ENCODE results near the gene CPNE9. TPM values are rescaled to one million over a fixed set of nuclear protein-coding genes. Genes with fewer than 3 reads are reported as not detected.

CPNE9 gene
- polyA plus RNA-seq, 4 donors = 0.35 to 0.92 TPM; not detected in 2

DNA sequence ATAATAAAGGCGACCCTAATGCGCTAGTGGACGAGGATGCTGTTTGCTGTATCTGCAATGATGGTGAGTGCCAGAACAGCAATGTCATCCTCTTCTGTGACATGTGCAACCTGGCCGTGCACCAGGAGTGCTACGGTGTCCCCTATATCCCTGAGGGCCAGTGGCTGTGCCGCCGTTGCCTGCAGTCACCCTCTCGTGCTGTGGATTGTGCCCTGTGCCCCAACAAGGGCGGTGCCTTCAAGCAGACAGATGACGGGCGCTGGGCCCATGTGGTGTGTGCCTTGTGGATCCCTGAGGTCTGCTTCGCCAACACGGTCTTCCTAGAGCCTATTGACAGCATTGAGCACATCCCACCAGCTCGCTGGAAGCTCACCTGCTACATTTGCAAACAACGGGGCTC, 35.5 kb downstream of the CPNE9 start:
- H3K27me3 ChIP-seq (ENCODE audit: control insufficient read depth in 3 of 3, insufficient read depth in 3 of 3, low read length in 3 of 3) = no peaks in the 10 kb centered on the region
- DNase-seq = no peak
- H3K27ac ChIP-seq (ENCODE audit: low read depth in 1 of 3, low read length in 2 of 3) = no peak overlapping the region
- FAIRE-seq = no peak
- no peak overlapping the region for H3K4me3 ChIP-seq (ENCODE audit: low read depth in 1 of 3, low read length in 3 of 3)
- 94 to 96% (median 95%) methylated on average over 15 of the region's 15 CpGs for WGBS, 3 donors
- H3K36me3 ChIP-seq (ENCODE audit: control insufficient read depth in 3 of 3, insufficient read depth in 2 of 3, low read depth in 1 of 3, low read length in 3 of 3) = peaks cover 9 to 84% (median 31%) of the 10 kb centered on the region in 3 donors
- H3K9me3 ChIP-seq (ENCODE audit: control insufficient read depth in 2 of 2, insufficient read depth in 1 of 2, low read depth in 1 of 2, low read length in 1 of 2) = no peaks in the 10 kb centered on the region
- H3K4me1 ChIP-seq (ENCODE audit: control insufficient read depth in 3 of 3, insufficient read depth in 2 of 3, low read depth in 1 of 3, low read length in 2 of 3) = no peaks in the 10 kb centered on the region

DNA sequence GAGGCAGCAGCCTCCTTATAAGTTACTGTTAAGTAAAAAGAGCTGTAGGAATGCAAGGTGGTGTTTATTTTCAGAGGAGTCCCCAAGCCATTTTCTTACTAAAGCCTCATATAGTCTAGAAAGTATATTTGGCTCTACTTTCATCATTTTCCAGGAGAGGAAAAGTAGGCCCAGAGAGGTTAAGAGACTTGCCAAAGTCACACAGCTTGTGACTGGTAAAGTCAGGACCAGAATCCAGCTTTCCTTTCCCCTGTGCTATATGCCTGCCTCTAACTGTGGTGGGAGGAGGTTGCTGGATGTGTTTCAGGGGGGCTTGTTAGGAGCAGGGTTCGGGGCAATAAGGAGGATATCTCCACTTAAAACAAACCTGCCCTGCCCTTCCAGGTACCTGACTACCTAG, 38.9 kb downstream of the CPNE9 start:
- H3K36me3 ChIP-seq (ENCODE audit: control insufficient read depth in 3 of 3, insufficient read depth in 2 of 3, low read depth in 1 of 3, low read length in 3 of 3) = peaks cover 15 to 96% (median 41%) of the 10 kb centered on the region in 3 donors
- FAIRE-seq (no peak), DNase-seq (no peak)
- no peaks in the 10 kb centered on the region for H3K9me3 ChIP-seq (ENCODE audit: control insufficient read depth in 2 of 2, insufficient read depth in 1 of 2, low read depth in 1 of 2, low read length in 1 of 2)
- no peak overlapping the region for H3K4me3 ChIP-seq (ENCODE audit: low read depth in 1 of 3, low read length in 3 of 3)
- H3K4me1 ChIP-seq (ENCODE audit: control insufficient read depth in 3 of 3, insufficient read depth in 2 of 3, low read depth in 1 of 3, low read length in 2 of 3) = peaks cover 0 to 4% (median 0%) of the 10 kb centered on the region in 3 donors
- no peak overlapping the region for H3K27ac ChIP-seq (ENCODE audit: low read depth in 1 of 3, low read length in 2 of 3)
- 84 to 95% (median 93%) methylated on average over 1 of the region's 1 CpG for WGBS, 3 donors
- H3K27me3 ChIP-seq (ENCODE audit: control insufficient read depth in 3 of 3, insufficient read depth in 3 of 3, low read length in 3 of 3) = no peaks in the 10 kb centered on the region

DNA sequence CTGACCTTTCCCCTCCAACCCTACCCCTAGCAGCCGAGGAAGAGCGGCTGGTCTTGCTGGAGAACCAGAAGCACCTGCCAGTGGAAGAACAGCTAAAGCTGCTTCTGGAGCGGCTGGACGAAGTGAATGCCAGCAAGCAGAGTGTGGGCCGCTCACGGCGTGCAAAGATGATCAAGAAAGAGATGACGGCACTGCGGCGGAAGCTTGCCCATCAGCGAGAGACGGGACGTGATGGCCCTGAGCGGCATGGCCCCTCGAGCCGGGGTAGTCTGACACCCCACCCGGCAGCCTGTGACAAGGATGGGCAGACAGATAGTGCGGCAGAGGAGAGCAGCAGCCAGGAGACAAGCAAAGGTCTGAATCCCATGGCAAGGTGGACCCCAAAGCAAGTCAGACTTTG, 39.9 kb downstream of the CPNE9 start:
- 95 to 98% (median 95%) methylated on average over 18 of the region's 18 CpGs for WGBS, 3 donors
- peaks cover 15 to 94% (median 41%) of the 10 kb centered on the region in 3 donors for H3K36me3 ChIP-seq (ENCODE audit: control insufficient read depth in 3 of 3, insufficient read depth in 2 of 3, low read depth in 1 of 3, low read length in 3 of 3)
- DNase-seq (no peak), FAIRE-seq (no peak)
- no peaks in the 10 kb centered on the region for H3K27me3 ChIP-seq (ENCODE audit: control insufficient read depth in 3 of 3, insufficient read depth in 3 of 3, low read length in 3 of 3)
- no peak overlapping the region for H3K4me3 ChIP-seq (ENCODE audit: low read depth in 1 of 3, low read length in 3 of 3)
- H3K4me1 ChIP-seq (ENCODE audit: control insufficient read depth in 3 of 3, insufficient read depth in 2 of 3, low read depth in 1 of 3, low read length in 2 of 3) = peaks cover 0 to 7% (median 0%) of the 10 kb centered on the region in 3 donors
- no peaks in the 10 kb centered on the region for H3K9me3 ChIP-seq (ENCODE audit: control insufficient read depth in 2 of 2, insufficient read depth in 1 of 2, low read depth in 1 of 2, low read length in 1 of 2)
- no peak overlapping the region for H3K27ac ChIP-seq (ENCODE audit: low read depth in 1 of 3, low read length in 2 of 3)

DNA sequence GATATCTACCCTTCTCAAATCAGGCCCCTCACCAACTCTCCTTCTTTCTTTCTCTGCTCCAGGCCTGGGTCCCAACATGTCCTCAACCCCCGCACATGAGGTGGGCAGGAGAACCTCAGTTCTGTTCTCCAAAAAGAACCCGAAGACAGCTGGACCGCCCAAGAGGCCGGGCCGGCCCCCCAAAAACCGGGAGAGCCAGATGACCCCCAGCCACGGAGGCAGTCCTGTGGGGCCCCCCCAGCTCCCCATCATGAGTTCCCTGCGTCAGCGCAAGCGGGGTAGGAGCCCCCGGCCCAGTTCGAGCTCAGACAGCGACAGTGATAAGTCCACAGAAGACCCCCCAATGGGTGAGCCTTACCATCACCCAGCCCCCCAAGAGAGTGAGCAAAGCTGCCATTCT, 40.5 kb downstream of the CPNE9 start:
- DNase-seq = no peak
- H3K36me3 ChIP-seq (ENCODE audit: control insufficient read depth in 3 of 3, insufficient read depth in 2 of 3, low read depth in 1 of 3, low read length in 3 of 3) = peaks cover 11 to 91% (median 41%) of the 10 kb centered on the region in 3 donors
- H3K4me3 ChIP-seq (ENCODE audit: low read depth in 1 of 3, low read length in 3 of 3) = no peak overlapping the region
- no peaks in the 10 kb centered on the region for H3K9me3 ChIP-seq (ENCODE audit: control insufficient read depth in 2 of 2, insufficient read depth in 1 of 2, low read depth in 1 of 2, low read length in 1 of 2)
- peaks cover 0 to 11% (median 0%) of the 10 kb centered on the region in 3 donors for H3K4me1 ChIP-seq (ENCODE audit: control insufficient read depth in 3 of 3, insufficient read depth in 2 of 3, low read depth in 1 of 3, low read length in 2 of 3)
- WGBS, 3 donors = 94 to 98% (median 96%) methylated on average over 13 of the region's 13 CpGs
- no peak for FAIRE-seq
- no peak overlapping the region for H3K27ac ChIP-seq (ENCODE audit: low read depth in 1 of 3, low read length in 2 of 3)
- no peaks in the 10 kb centered on the region for H3K27me3 ChIP-seq (ENCODE audit: control insufficient read depth in 3 of 3, insufficient read depth in 3 of 3, low read length in 3 of 3)

DNA sequence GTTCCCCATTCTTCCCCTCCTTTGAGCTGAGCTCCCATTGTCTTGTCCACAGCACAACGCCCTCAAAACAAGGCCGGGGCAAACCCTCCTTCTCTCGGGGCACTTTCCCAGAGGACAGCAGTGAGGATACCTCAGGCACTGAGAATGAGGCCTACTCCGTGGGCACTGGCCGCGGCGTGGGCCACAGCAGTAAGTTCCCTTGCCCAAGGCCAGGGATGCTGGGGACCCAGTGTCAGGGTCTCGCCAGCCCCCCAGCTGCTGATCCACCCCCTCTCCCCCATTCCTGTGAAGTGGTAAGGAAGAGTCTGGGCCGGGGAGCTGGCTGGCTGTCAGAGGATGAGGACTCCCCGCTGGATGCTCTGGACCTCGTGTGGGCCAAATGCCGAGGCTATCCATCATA, 41.9 kb downstream of the CPNE9 start:
- DNase-seq = no peak
- H3K36me3 ChIP-seq (ENCODE audit: control insufficient read depth in 3 of 3, insufficient read depth in 2 of 3, low read depth in 1 of 3, low read length in 3 of 3) = peaks cover 11 to 77% (median 33%) of the 10 kb centered on the region in 3 donors

DNA sequence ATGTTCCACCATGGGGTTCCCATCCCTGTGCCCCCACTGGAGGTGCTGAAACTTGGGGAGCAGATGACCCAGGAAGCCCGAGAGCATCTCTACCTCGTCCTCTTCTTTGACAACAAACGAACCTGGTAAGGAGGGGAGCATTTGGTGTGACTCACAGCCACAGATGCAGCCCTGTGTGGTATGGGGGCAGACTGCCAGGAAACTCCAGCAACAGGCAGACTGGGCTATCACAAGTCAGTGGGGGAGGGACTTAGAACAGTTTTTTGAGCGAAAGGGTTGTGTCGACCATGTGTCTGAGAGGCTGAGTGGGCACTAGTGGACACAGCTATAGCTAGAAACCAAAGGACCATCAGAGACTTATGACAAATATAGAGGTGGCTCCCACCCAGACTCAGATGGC, 42.7 kb downstream of the CPNE9 start:
- Histone ChIP-seq H3K4me1 (ENCODE audit: control insufficient read depth in 3 of 3, insufficient read depth in 2 of 3, low read depth in 1 of 3, low read length in 2 of 3) (peaks cover 0 to 13% (median 3%) of the 10 kb centered on the region in 3 donors), H3K27me3 (ENCODE audit: control insufficient read depth in 3 of 3, insufficient read depth in 3 of 3, low read length in 3 of 3) (no peaks in the 10 kb centered on the region), H3K9me3 (ENCODE audit: control insufficient read depth in 2 of 2, insufficient read depth in 1 of 2, low read depth in 1 of 2, low read length in 1 of 2) (no peaks in the 10 kb centered on the region), H3K36me3 (ENCODE audit: control insufficient read depth in 3 of 3, insufficient read depth in 2 of 3, low read depth in 1 of 3, low read length in 3 of 3) (peaks cover 11 to 70% (median 33%) of the 10 kb centered on the region in 3 donors), H3K4me3 (ENCODE audit: low read depth in 1 of 3, low read length in 3 of 3) (no peak overlapping the region), H3K27ac (ENCODE audit: low read depth in 1 of 3, low read length in 2 of 3) (peak overlapping the region in 1 of 3 donors; percentile 49)
- DNase-seq = no peak
- FAIRE-seq = no peak
- 69 to 89% (median 81%) methylated on average over 5 of the region's 5 CpGs for WGBS, 3 donors

More for the DNA sequence above, 41.9 kb downstream of the CPNE9 start:
- Histone ChIP-seq H3K4me3 (ENCODE audit: low read depth in 1 of 3, low read length in 3 of 3) (no peak overlapping the region), H3K27ac (ENCODE audit: low read depth in 1 of 3, low read length in 2 of 3) (no peak overlapping the region), H3K27me3 (ENCODE audit: control insufficient read depth in 3 of 3, insufficient read depth in 3 of 3, low read length in 3 of 3) (no peaks in the 10 kb centered on the region), H3K9me3 (ENCODE audit: control insufficient read depth in 2 of 2, insufficient read depth in 1 of 2, low read depth in 1 of 2, low read length in 1 of 2) (no peaks in the 10 kb centered on the region), H3K4me1 (ENCODE audit: control insufficient read depth in 3 of 3, insufficient read depth in 2 of 3, low read depth in 1 of 3, low read length in 2 of 3) (peaks cover 0 to 12% (median 0%) of the 10 kb centered on the region in 3 donors)
- WGBS, 3 donors = 92 to 94% (median 92%) methylated on average over 12 of the region's 12 CpGs
- FAIRE-seq = no peak

DNA sequence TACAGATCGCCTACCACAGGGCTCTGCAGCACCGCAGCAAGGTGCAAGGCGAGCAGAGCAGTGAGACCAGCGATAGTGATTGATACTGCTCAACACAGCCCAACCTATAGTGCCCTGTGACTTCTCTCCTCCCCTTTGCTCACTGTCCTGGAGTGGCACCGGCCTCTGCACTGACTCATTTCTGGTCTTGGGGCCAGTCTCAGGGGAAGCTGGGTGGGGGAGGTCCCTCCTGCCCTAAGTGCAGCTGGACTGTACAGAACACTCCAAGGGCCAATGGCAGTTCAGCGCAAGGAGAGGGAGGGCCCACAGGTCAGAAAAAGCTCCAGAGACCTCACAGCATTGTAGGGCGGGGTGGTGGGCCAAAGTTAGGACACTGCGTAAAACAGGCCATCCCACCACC, 43.6 kb downstream of the CPNE9 start:
- peak overlapping the region in 1 of 3 donors; percentile 76 for H3K27ac ChIP-seq (ENCODE audit: low read depth in 1 of 3, low read length in 2 of 3)
- H3K27me3 ChIP-seq (ENCODE audit: control insufficient read depth in 3 of 3, insufficient read depth in 3 of 3, low read length in 3 of 3) = no peaks in the 10 kb centered on the region
- H3K9me3 ChIP-seq (ENCODE audit: control insufficient read depth in 2 of 2, insufficient read depth in 1 of 2, low read depth in 1 of 2, low read length in 1 of 2) = no peaks in the 10 kb centered on the region
- FAIRE-seq (no peak), DNase-seq (peak in 1 of 2 donors; percentile 79)
- peaks cover 0 to 15% (median 3%) of the 10 kb centered on the region in 3 donors for H3K4me1 ChIP-seq (ENCODE audit: control insufficient read depth in 3 of 3, insufficient read depth in 2 of 3, low read depth in 1 of 3, low read length in 2 of 3)
- WGBS, 3 donors = 86 to 96% (median 91%) methylated on average over 8 of the region's 8 CpGs
- H3K4me3 ChIP-seq (ENCODE audit: low read depth in 1 of 3, low read length in 3 of 3) = no peak overlapping the region
- peaks cover 11 to 70% (median 28%) of the 10 kb centered on the region in 3 donors for H3K36me3 ChIP-seq (ENCODE audit: control insufficient read depth in 3 of 3, insufficient read depth in 2 of 3, low read depth in 1 of 3, low read length in 3 of 3)

DNA sequence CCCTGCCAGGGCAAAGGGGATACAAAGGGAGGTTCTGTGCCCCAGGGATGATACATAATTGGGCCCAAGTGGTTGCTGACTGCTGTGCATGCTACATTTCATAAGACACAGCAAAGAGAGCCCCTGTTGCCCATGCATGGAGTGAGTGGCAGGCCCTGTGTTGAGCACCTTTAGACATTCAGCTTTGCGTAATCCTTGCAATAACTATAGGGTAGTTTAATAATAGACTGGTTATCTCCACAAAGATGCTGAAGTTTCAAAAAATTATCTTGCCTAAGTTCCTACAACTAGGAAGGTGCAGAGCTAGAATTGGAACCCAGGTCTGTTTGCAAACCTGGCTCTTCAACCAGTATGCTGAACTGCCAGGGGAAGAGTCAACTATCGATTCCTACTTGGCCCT, 44.4 kb downstream of the CPNE9 start:
- H3K27me3 ChIP-seq (ENCODE audit: control insufficient read depth in 3 of 3, insufficient read depth in 3 of 3, low read length in 3 of 3) = no peaks in the 10 kb centered on the region
- DNase-seq = peak in 1 of 2 donors; percentile 63
- no peak overlapping the region for H3K4me3 ChIP-seq (ENCODE audit: low read depth in 1 of 3, low read length in 3 of 3)
- 91 to 96% (median 94%) methylated on average over 2 of the region's 2 CpGs for WGBS, 3 donors
- no peak for FAIRE-seq
- no peaks in the 10 kb centered on the region for H3K9me3 ChIP-seq (ENCODE audit: control insufficient read depth in 2 of 2, insufficient read depth in 1 of 2, low read depth in 1 of 2, low read length in 1 of 2)
- peaks cover 0 to 15% (median 3%) of the 10 kb centered on the region in 3 donors for H3K4me1 ChIP-seq (ENCODE audit: control insufficient read depth in 3 of 3, insufficient read depth in 2 of 3, low read depth in 1 of 3, low read length in 2 of 3)
- H3K36me3 ChIP-seq (ENCODE audit: control insufficient read depth in 3 of 3, insufficient read depth in 2 of 3, low read depth in 1 of 3, low read length in 3 of 3) = peaks cover 11 to 70% (median 25%) of the 10 kb centered on the region in 3 donors
- H3K27ac ChIP-seq (ENCODE audit: low read depth in 1 of 3, low read length in 2 of 3) = peak overlapping the region in 1 of 3 donors; percentile 89

DNA sequence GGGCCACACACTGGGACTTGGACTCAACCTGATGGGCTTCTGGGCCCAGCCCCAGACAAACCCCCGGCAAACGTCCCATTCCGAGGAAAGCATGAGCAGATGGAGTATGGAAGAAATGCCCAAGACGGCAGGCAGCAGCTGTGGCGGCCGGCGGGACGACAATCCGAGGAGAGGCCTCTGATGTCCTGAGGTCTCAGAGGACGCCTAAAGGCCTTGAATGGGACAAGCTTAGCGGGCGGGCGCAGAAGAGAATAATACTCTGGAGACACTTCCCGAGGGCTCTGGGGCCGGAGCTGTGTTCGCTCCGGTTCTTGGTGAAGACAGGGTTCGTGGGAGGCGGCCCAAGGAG, 45.6 kb downstream of the CPNE9 start:
- Histone ChIP-seq H3K36me3 (ENCODE audit: control insufficient read depth in 3 of 3, insufficient read depth in 2 of 3, low read depth in 1 of 3, low read length in 3 of 3) (peaks cover 11 to 66% (median 15%) of the 10 kb centered on the region in 3 donors), H3K4me1 (ENCODE audit: control insufficient read depth in 3 of 3, insufficient read depth in 2 of 3, low read depth in 1 of 3, low read length in 2 of 3) (peaks cover 0 to 15% (median 3%) of the 10 kb centered on the region in 3 donors), H3K27ac (ENCODE audit: low read depth in 1 of 3, low read length in 2 of 3) (peak overlapping the region; percentile 72 to 89 (median 84)), H3K9me3 (ENCODE audit: control insufficient read depth in 2 of 2, insufficient read depth in 1 of 2, low read depth in 1 of 2, low read length in 1 of 2) (no peaks in the 10 kb centered on the region), H3K4me3 (ENCODE audit: low read depth in 1 of 3, low read length in 3 of 3) (peak overlapping the region; percentile 37 to 72 (median 60)), H3K27me3 (ENCODE audit: control insufficient read depth in 3 of 3, insufficient read depth in 3 of 3, low read length in 3 of 3) (no peaks in the 10 kb centered on the region)
- no peak for FAIRE-seq
- DNase-seq = no peak
- 1 to 10% (median 8%) methylated on average over 19 of the region's 19 CpGs for WGBS, 3 donors
